Medulla oblongata (tissue), 1 donor: Measurements from ENCODE around the gene PPP1R12A.
"Not testable (repeated sequence)": the region's sequence is repeated elsewhere in the genome, so short reads cannot be mapped to it uniquely, and the experiment has no call there.

ENCODE experiments used
- DNase-seq: peaks from one replicate; pipeline ENCODE4 v3.0.0-alpha.2; 2015; ENCODE audit errors: extremely low spot score

Gene PPP1R12A

DNA sequence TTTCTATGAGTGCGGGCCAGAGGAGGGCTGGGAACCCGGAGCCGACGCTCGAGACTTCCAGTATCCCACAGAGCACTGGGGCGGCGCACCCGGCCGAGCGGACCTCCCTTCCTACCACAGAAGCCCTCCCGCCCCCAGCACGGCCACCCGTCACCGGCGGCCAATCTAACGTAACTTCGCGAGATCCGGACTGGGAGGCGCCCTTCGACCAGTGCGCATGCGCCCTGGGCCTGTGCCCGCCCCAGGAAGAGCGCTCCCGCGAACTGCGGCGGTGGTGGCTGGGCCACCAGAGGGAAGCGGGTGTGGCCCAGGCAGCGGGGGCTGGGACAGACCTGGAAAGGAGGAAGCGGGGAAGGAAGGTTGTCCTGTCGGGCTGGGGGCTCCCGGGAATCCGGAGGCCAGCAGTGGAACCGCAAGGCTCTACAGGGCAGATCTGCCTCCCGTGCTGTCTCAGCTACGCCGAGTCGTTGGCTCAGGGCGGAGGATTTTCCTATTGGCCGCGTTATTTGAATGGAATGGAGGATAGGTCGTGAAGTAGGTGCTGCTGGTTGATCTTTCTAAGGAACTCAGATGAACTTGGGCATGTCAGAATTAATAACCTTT lies at the start of gene PPP1R12A:
TSS of gene PPP1R12A (minus strand) at position 77 of the 603 bp plus-strand sequence. CDS start 166 bp downstream, outside the sequence.
- DNase-seq = peak; percentile 98

DNA sequence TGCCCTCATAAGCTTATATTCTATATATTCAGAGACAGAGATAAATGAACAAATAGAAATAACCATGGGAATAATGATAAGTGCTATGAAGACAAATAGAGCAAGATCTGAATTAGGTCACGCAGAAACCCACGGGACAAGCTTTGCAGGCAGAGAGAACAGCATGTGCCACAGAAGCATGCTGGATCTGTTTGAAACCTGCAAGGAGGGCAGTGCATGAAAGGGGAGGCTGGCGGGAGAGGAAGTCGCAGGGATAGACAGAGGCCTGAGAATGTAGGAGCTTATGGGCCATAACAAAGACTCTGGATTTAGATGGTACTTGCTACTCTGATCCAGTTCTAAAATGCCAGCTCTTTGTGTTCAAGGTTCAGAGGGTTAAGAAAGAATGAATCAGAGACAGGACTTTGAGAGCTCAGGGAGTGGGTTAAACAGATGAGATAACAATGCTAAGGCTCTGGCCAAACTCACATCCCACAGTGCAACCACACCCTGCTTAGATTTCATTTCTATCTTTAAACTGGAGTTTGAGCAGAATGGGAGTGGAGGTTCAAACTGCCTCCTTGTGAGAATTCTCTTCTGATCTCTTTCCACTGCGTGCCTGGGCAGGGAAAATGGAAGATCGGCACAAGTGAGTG lies 49.2 kb upstream of the PPP1R12A start:
- DNase-seq = no peak

DNA sequence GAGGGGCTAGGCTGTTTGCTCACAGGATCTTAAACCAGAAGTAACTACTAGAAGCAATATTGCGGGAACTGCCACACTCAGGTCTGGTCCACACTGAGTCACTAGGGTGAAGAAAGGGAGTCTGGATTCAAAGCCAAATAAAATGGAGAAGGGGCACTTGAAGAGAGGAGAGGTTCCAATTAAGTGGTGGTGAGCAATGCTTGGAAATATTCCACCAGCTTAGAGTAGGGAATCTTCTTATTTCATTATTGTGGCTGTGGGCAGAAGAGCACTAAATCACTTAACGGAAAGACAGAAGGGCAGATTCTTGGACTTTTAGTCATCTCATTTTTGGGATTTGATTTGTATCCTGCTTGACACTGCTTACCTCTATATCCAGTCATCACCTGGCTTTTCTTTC lies 48.6 kb upstream of the PPP1R12A start:
- no peak for DNase-seq

DNA sequence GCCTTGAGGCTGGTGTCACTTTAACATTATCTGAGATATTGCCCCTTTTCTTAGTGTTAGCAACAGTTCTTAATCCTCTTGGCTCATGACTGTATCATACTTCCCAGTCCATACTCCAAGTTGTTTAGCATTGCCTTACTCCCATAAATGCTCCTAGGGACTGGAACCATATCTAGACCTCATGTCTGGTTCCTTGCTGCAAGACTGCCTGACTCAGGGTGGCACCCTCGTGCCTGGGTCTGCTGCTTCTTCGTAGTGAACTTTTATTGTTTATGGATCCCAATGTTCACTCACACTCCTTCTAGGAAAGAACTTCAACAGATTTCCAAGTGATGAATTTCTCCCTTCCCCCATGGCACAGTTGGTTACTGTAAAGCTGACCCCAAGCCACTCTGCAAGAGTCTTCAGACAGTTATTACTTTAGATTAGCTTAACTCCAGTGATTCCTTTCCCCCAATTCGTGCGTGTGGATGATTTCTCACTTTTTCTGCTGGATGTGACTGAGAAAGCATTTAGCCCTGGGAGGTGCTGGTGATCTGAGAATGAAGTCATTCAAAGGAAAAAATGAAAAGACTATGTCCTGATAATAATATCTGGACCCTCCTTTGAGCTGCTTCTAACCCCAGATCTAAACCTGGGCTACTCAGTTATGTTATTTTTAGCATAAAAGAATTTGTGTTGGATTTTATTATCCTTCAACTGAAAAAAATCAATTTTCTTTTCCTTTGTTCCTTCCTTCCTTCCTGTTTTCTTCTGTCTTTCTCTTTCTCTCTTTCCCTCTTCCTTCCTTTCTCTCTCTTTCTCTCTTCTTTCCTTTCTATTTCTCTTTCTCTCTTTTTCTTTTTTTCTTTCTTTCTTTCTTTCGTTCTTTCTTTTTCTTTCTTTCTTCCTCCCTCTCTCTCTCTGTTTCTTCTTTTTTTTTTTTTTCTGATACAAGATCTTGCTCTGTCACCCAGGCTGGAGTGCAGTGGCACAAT lies 47.5 kb upstream of the PPP1R12A start:
- DNase-seq = no peak

DNA sequence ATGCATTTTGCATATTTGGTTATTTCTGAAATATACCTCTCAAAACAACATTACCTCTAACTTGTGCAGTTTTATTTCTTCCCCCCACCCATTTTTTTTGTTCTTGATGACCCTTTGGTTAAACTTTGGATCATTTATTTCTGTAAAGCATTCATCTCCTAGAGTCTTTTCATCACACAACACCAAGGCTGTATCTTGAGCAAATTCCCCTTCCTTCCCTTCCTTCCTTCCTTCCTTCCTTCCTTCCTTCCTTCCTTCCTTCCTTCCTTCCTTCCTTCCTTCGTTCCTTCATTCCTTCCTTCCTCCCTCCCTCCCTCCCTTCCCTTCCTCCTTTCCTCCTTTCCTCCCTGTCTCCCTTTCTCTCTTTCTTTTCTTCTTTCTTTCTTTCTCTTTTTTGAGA lies 43.8 kb upstream of the PPP1R12A start:
- DNase-seq = no peak

DNA sequence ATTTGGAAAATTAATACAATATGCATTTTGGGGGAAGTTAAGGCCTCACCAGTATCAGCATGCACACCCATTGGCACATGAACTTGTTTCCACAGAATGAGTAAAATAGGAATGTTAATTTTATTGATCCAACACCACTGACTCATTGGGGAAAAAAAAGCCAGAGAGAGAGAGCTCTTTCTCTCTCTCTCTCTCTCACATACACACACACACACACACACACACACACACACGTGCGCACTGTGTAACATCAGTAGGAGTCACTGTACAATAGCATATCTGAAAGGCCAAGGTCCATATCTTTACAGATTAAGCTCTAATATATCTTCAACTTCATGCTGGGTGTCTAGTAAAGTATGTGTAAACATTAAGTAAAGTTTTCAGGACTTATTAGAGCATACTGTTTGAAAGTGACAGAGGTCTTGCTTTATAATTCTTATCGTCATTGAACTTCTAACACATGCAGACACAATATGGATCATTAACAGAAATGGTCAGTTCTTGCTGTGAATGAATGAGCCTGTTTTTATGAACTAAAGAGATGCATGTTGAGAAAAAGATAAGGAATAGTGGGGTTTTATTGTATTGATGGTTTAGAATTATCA lies 43.1 kb upstream of the PPP1R12A start:
- DNase-seq = not testable (repeated sequence)

DNA sequence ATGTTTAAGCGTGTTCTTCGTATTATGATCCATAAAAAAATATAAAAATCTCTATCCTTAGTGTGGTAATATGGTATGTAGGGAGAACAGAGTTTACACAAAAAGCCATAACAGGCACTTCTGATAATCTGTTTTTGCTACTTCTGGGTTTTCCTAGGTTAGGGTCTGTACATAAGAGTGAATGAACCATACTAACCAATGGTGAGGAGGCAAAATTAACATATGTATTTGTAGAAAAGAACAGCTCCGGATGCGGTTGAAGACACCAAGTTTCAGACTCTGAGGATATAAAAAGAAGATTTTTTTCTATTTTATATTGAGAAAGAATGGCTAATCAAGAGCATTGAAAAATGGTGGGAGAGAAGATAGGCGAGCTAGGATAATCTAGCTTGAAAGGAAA lies 40.2 kb upstream of the PPP1R12A start:
- DNase-seq = no peak

DNA sequence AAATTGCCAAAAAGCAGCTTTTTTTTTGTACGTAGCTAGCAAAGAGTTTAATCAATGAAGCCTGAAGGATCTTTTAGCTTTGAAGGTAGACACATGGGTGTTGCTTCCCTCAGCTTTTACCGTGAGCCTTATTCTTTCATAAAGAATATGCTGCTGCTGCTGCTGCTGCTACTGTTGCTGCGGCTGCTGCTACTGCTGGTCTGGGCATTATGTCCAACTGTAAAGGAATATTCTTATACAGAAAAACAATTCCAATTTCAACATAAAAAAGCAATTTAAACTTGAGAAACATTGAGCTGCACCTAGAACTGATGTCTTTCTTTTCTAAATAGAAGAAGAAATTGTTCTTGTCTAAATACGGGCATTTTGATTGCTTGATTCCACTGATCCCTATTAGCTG lies 38.9 kb upstream of the PPP1R12A start:
- DNase-seq = peak; percentile 19

DNA sequence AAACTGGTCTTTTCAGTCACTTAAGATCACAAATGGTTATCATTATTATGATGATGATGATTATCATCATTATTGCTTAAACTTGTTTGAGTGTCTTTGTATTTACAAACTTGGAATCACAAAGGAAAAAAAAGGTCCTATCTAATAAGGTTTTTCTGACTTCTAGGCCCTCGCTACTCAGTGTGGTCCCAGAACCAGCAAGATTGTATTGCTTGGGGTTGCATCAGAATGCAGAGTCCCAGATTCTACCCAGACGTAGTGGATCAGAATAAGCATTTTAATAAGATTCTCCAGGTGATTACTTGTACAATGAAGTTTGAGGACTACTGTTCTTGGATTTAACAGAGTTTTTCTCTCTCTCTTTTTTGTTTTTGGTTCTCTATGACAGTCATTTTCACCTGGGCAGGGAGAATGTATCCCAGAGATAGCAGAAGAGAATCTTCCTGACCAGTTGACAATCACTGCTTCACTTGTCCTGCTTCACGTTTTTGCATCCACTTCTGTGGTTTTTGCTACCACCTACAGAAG lies 29.3 kb upstream of the PPP1R12A start:
- DNase-seq = no peak

DNA sequence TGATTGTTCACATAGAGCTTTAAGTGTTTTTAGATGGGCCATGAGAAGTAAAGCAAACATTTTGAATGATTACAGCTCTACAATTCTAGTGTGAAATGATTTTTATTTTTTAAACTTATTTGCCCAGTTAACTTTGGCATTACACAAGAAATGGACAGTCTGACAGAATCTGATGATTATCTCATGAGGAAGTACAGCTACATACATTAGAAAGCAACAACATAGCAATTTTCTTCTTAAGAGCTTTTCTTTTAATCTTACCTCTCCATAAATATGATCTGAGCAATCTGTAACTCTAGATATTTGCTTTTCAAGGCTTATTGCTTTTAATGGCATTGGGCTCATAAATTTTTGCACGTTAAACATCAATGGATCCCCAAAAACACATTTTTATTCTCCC lies 26.5 kb upstream of the PPP1R12A start:
- no peak for DNase-seq

DNA sequence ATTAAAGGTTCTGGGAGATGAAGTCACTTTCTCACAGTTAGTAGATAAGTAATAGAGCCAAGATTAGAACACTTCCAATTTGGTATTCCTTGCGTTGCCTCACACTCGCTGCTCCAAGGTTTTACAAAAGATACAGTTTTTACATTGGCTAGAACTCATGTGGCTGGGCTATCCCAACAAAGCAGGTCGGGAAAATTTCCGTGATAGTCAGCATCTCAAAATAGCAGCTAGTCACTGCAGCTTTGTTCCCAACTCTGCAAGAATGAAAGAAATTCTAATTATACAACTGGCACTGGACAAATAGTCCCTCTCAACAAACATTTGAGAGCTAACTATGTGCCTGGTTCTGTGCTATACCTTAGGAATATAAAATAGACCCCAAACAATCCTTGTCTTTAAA lies 24.6 kb upstream of the PPP1R12A start:
- peak; percentile 63 for DNase-seq

DNA sequence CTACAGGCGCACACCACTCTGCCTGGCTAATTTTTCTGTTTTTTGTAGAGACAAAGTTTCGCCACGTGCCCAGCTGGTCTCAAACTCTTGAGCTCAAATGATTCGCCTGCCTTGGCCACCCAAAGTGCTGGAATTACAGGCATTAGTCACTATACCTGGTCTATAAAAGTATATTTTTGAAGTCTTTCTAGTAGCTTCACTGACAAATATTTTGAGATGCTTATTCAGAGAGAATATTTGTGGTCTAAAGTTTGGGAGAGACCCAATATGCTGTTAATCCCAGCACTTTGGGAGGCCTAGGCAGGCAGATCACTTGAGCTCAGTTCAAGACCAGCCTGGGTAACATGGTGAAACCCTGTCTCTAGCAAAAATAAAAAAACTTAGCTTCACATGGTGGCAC lies 22.0 kb upstream of the PPP1R12A start:
- DNase-seq = no peak

DNA sequence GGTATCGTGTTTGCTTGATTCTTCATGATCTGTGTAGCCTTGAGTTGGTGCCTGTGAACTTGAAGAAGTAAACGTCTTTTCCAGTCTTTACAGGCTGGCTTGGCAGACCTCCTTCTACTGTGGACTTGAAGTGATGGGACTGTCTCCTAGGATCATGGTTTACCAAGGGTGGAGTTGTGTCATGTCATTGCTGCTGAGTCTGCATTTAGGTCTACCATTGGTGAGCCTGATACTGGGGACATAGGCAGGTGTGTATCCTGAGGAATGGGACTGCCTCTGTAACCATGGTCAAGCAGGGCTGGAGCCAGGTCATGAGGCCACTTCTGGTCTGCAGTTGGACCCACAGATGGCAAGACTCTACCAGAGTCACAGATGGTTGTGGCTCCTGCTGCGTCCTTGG lies 20.7 kb upstream of the PPP1R12A start:
- DNase-seq = no peak

DNA sequence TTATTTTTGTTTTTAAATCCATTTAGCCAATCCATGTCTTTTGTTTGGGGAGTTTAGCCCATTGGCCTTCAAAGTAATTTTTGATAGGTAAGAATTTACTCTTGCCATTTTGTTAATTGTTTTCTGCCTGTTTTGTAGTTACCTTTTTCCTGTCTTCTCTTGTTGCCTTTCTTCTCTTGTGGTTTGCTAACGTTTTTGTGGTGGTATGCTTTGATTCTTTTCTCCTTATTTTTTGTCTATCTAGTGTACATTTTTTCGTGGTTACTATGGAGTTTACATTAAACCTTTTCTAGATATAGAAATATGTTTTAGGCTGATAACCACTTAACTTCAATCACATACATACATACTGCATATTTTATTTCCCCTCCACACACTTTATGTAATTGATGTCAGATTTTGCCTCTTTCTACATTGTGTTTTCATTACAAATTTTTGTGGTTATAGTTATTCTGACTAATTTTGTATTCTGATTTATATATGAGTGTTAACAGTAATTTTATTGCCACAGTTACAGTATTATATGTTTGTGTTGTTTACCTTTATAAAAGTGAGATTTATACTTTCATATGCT lies 19.2 kb upstream of the PPP1R12A start:
- no peak for DNase-seq

DNA sequence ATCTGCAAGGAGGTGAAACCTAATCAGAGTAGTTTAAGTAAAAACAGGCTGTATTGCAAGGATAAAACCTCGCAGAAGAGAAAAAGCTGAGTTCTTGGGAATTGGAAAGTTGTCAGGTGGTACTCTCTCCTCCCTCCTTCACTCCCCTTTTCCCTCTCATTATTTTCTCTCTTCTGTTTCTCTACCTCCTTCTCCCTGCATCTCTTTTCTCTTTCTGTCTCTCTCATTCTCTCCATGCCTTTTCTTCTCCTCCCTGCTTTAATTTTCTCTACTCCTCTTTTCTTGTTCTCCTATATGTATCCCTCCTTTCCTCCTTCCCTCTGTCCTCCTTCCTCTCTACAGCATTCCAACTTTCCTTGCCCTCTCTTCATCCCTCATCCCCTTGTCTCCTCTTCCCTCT lies 14.2 kb upstream of the PPP1R12A start:
- no peak for DNase-seq

DNA sequence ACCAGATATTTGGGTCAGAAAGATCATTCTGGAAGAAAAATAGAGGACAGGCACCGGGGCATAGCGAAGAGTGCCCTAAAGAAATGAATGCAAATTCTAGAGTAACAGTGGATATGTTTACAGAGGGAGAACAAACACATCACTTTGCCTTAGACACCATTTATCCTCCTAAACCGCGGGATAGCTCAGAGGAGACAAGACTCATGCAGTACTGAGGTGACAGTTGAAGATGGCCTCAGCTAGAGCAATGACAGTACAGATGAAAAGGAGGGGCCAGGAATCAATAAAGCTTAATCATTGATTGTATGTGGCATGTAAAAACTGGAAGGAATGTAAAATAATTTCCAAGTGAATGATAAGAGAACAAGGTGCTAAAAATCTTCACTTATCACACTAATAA lies 10.5 kb upstream of the PPP1R12A start:
- DNase-seq = no peak

DNA sequence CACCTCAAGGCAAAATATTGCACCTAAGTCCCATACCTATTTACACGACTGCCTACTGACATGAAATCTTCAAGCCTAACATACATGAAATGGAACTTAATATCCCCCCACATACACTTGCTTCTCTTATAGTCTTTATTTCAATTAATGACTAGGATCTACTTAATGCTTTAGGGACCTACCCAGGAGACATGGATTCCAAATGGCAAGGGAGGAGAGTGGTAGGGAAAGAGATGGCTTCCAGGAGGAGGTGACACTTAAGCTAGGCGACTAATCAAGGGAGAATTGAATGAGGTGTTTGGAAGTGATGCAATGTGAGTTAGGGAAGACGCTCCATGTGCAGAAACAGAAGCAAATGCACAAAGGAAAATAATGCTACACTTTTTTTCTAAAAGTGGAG lies 9.7 kb upstream of the PPP1R12A start:
- DNase-seq = no peak

DNA sequence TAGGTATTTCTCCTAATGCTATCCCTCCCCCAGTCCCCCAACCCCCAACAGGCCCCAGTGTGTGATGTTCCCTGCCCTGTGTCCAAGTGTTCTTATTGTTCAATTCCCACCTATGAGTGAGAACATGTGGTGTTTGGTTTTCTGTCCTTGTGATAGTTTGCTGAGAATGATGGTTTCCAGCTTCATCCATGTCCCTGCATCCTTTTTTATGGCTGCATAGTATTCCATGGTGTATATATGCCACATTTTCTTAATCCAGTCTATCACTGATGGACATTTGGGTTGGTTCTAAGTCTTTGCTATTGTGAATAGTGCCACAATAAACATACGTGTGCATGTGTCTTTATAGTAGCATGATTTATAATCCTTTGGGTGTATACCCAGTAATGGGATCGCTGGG lies 7.9 kb upstream of the PPP1R12A start:
- not testable (repeated sequence) for DNase-seq

DNA sequence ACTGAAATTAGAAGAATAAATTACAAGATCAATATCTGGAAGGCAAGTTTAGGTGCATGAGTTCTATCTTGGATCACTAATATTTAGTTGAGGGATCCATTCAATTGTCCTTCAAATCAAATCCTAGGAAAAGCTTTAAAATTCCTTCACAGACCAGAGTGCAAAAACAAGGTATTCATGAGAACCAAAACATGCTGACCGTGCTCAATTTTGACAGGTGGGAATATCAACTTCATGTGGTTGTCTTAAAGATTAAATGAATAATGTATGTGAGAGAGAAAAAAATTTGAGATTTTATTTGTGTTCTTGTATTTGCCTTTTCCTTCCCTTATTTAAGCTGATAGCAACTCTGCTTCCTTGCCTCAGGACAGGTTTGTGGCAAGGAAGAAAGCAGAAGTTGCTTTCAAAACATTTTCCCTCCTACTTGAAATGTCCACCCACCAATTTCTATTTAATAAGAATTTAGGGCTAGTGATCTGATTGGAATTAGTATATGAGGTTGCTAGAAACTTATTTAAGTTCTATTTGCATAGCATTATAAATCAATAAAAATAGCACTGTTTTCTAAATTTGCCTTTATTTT lies 4.9 kb upstream of the PPP1R12A start:
- no peak for DNase-seq

DNA sequence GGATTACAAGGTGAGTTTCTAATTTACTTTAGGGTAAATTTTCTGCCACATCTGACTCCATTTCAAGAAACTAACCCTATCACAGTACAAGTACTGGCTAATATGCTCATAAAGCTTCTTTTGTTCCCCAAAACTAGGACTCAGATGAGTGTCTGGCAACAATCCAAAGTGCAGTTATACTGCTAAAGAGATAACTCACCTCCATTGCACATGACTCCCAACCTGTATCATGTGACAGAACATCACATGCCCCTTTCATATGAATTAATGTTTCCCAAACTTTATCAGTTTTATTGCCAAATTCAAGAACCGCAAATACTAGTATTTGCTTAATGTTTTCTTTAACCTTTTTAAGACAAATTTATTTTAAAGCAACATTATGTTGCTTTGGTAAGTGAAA lies 3.9 kb upstream of the PPP1R12A start:
- DNase-seq = no peak

DNA sequence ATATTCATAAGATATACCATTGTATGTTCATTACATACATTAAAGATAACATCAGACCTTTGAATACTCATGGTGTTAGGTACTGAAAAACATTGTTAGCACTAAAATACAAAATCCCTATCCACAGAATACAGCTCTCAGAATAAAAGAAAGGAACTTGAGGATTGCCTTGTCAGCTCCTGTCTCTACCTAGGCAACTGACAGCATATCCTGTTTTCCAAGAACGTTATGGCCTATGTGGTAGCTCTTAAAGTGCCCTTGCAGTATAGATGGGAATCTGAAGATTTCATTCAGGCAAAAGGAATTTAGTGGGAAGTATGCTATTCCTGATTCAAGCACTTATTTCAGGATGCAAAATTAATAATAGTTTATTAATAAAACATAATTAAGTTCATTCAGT lies 1.8 kb upstream of the PPP1R12A start:
- DNase-seq = no peak
